HG02763 (cell line): ENCODE measurements around the gene GPHN.
"Not testable (repeated sequence)": the region's sequence is repeated elsewhere in the genome, so short reads cannot be mapped to it uniquely, and the experiment has no call there.

ENCODE experiments used
- ATAC-seq: cut with Tn5 transposase; IDR thresholded peaks from one replicate; pipeline ENCODE4 v1.9.1; 2021; ENCODE audit warnings: mild to moderate bottlenecking, moderate library complexity; ENCODE audit not compliant: unreplicated experiment

The GPHN gene

DNA sequence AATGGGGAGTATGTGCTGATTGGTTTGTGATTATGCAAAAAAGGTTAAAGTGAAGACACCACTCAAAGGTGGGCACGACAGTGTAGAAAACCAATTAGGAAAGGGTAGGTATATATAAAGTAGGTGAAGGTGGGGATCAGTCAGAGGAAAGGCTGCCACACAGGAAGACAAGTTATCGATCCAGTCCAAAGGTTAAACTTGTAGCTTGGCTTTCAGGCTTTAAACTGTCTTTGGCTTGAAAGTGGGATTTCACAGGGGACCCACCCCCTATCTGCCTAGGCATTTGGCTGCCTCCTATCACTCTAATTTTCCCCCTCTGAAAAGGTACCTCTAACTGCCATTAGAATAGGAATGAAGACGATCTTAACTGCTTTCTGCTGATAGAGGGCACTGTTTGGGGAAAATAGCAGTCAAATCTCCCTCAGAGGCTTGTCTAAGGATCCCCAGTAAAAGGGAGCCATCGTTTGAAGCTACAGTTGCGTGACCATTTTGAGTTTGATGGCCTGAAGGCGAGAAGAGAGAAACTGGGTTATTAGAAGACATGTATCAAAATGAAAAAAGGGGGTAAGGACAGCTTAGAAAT lies 250.2 kb downstream of the GPHN start:
- ATAC-seq = no peak

DNA sequence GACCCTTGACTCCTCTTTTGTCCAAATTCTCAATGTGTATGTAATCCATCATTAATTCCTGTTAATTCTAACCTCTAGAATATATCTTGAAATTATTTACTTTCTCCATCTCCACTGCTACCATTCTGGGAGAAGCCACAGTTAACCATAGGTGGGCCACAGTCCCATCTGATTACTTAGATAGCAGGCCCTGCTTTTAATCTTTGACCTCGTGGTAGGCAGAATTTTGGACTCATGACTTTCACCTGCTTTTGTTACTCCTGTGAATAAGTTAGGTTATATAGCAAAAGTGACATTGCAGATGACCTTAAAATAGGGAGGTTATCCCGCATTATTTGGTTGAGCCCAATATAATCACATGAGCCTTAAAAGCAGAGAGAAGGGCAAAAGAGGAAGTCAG lies 264.2 kb downstream of the GPHN start:
- no peak for ATAC-seq

DNA sequence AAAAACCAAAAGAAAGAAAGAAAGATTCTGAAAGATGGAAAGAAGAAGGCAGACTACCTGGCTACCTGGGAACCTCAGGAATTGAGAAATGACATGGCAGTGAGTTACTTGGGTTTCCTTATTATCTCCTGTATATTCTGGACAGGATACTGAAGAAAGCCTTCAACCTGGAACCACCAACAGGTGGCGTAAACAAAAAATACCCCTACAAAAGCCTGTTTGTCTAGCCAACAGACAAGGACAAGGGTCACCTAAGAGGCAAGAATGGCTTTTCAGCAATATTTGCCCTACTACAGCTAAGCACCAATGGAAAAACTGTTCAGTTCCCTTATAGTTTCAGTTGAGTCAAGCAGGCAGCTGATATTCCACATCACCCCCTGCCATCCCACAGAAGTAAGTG lies 274.9 kb downstream of the GPHN start:
- ATAC-seq = no peak

DNA sequence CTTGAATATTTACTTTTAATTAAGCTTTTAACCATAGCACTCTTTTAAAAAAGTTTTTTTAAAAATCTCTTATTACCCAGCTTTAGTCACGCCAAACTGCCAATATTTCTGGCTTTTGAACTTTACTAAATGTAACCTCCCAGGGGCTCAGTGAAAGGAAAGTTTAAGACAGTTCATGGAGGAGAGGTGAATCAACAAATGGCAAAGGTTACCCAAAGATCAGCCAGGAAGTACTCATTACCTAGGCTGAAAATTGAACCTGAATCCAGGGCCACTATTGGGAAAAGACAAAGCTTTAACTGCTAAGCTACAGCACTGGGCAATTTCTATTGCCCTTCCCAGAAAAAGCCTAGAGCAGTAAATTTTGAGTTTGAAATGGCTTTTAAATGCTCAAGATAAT lies 282.2 kb downstream of the GPHN start:
- ATAC-seq = no peak

DNA sequence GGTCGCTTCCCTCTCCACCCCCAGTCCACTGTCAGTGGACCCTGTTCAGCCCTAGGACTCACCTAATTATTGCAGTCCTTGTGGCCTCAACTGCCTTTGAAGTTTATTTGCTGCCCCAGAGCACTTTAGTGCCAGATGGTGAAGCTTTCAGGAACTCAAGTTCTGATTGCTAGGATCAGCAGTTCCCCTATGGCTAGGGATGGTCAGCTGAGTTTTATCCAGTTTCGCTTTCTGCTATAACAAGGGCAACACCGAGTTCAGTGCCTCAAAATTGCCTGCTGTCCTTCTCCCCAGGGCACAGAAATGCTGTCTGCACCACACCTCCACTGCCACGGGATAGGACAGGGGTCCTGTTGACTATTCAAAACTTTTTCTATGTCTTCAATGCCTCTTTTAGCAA lies 295.0 kb downstream of the GPHN start:
- no peak for ATAC-seq

DNA sequence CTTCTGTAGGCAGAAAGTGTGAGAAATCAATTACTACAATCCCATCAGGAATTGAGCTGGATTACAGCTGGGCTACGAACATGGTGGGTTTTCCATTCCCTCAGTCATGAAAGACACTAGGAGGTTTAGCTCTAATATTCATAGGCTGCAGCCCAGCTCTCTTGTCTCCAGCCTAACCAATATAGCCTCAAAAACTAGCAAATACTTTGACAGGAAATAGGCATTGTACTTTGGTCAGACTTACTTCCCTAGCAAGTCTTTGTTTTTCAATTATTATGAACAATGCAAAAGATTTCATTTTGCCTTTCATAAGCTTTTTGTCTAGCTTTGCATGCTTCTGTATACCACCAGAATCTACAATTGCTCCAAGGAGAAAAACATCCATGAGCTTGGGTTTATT lies 296.2 kb downstream of the GPHN start:
- no peak for ATAC-seq

DNA sequence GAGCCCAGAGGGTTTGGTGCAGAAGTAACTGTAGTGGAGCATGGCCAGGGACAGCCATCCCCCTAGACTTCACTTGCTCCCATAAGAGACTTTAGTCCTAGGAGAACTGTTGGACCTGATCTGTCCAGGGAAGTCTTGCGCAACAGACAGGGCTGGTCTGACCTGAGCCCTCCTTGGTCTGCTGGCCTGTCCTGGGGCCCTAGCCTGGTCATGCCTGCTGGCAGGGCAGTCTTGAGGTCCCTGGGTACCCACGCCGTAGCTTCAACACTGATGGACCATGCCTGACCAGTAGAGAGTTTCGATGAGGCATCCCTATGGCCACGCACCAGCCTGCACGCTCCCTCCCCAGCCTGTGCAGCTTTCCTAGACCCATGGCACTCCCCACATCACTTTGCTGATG lies 305.7 kb downstream of the GPHN start:
- ATAC-seq = no peak

DNA sequence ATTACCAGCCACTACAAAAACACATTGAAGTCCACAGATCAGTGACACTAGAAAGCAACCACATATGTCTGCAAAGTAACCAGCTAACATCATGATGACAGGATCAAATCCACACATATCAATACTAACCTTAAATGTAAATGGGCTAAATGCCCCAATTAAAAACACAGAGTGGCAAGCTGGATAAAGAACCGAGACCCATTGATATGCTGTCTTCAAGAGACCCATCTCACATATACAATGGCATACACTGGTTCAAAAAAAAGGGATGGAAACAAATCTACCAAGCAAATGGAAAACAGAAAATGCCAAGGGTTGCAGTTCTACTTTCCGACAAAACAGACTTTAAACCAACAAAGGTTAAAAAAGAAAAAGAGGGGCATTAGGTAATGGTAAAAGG lies 307.7 kb downstream of the GPHN start:
- no peak for ATAC-seq

DNA sequence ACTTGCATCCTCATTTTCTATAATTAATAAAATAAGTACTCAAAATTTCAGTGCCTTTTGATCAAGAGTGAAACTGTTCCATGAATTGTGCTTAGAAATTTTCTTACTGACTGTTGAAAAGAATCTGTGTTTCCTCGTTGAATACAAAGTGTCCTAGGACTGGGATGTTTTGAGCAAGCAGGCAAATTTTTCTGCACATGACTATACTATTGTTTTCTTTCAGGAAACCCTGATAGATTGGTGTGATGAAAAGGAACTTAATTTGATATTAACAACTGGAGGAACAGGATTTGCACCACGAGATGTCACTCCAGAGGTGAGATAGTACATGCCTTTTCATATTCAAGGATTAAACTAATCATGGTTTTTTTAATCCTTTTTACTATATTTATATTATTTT lies 316.3 kb downstream of the GPHN start:
- no peak for ATAC-seq

DNA sequence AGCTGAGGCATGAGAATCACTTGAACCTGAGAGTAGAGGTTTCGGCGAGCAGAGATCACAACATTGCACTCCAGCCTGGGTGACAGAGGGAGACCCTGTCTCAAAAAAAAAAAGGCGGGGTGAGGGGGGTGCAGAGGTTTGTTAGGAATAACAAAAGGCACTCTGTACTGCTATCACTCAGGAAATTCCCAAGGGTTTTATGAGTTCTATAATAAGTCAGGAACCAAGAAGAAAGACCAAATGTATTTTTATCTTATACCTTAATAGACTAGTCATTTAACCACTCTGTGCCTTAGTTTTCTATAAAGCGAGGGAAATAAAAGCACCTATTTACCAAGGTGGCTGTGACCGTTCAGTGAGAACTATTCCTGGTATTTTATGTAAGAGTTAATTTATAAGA lies 319.2 kb downstream of the GPHN start:
- no peak for ATAC-seq

DNA sequence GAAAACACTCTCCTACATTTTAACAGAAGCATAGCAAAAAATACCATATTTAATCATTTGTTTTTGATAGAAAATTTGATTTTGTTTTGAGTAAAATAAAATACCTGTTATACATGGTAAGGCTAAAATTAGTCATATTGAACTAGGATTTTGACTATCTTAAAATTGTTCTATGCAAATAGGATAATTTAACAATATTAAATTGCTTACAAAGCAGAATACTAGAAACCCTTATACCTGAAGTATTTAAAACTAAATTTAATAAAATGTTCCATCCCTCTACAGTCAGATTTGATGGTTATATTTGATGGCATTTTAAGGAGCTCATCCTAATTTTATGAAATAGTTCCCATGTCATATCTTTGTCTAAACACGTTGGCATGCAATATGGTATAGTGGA lies 323.2 kb downstream of the GPHN start:
- ATAC-seq = no peak

DNA sequence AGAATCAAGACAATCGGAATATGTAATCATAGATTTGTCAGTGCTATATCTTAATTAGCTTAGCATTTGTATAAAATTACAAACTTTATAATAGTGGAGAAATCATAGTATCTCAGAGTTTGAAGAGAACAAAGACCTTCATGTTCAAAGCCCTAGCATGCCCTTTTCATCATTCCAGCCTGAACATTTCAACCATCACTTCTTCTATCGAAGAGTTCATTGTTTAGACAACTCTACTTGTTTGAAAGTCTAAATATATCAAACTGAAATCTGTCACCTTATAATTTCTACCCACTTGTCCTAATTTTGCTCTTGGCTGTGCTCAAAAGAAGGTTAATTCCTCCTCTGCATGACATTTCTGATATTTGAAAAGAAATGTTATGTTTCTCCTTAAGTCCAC lies 325.9 kb downstream of the GPHN start:
- ATAC-seq = no peak

DNA sequence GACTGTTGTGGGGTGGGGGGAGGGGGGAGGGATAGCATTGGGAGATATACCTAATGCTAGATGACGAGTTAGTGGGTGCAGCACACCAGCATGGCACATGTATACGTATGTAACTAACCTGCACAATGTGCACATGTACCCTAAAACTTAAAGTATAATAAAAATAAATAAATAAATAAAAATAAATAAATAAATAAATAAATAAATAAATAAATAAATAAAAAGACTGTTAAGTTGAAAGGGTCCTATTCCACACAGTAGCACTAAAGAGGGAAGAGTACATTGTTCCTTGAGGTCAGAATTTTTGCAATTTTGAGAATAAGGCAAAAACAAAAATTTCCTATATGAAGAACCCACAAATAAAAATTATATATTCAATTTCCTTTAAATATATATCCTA lies 329.5 kb downstream of the GPHN start:
- ATAC-seq = not testable (repeated sequence)

DNA sequence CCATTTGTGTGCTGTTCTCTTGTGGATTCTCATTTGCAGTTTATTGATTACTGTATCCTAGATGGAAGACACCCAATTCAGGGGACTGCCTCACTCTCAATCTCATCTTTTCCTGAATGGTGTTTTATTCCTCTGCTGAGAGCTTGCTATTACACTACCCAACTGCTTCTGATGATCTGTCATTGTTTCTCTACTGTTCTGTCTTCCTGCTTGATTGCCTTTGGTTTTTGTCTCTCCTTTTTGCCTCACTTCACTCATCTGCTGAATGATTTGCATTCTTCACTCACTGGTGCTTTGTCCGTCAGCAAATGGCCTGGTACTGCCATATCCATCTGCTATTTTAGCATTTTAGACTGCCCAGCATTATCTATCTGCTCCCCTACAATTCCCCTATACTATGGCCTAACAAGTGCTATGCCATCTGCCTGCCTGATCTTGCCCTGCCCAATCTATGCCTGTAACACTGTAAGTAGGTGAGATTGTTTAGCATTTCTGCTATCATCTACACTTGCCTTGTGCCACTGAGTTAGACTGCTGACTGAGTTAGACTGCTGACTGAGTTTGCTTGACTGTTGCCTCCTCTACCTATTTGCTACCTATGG lies 335.1 kb downstream of the GPHN start:
- ATAC-seq = no peak

DNA sequence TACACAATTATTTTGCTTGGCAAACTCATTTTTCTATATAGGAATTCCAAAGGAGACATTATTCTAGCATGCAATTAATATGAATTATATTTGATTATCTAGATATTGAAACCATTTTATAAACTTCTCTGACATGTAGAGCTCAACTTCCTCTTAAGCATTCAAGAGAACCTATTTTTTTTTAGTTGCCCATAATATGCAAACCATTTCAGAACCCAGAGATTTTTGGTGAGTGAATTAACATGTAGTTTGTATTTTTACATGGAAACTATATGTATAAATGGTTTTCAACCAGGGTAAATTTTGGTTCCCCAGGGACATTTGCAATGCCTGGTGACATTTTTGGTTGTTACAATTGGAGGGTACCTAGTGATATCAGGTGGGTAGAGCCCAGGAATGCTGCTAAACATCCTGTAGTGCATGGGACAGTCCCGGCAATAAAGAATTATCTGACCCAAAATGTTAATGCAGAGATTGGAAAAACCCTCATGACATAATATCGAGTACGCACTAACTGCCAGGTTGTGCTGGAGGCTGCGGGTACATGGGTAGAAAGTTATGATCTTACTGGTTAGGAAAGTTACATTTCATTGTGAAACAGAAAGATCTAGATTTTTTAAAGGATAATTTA lies 342.4 kb downstream of the GPHN start:
- ATAC-seq = no peak

DNA sequence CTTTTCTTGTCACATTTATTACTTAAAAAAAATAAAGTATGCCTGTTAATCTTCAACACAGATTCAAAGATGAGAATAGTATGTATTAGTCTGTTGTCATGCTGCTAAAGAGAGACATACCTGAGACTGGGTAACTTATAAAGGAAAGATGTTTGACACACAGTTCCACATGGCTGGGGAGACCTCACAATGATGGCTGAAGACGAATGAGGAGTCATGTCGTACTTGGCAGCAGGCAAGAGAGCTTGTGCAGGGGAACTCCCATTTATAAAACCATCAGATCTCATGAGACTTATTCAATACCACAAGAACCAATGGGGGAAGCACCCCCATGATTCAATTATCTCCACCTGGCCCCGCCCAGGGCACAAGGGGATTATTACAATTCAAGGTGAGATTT lies 345.4 kb downstream of the GPHN start:
- ATAC-seq = no peak

DNA sequence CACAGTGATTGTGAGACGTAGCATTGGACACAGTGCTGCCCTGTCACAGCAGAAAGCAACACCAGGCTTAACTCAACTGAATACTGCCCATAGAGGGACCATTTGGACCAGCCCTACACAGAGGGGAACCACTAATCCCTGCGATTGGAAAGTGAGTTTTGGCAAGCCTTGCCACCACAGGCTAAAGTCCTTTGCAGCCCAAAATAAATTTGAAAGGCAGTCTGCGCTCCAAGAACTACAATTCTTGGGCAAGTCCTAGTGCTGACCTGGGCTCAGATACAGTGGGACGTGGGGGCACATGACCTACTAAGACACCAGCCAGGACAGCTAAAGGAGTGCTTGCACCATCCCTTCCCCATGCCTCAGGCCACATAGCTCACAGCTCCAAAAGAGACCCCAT lies 349.9 kb downstream of the GPHN start:
- ATAC-seq = no peak

DNA sequence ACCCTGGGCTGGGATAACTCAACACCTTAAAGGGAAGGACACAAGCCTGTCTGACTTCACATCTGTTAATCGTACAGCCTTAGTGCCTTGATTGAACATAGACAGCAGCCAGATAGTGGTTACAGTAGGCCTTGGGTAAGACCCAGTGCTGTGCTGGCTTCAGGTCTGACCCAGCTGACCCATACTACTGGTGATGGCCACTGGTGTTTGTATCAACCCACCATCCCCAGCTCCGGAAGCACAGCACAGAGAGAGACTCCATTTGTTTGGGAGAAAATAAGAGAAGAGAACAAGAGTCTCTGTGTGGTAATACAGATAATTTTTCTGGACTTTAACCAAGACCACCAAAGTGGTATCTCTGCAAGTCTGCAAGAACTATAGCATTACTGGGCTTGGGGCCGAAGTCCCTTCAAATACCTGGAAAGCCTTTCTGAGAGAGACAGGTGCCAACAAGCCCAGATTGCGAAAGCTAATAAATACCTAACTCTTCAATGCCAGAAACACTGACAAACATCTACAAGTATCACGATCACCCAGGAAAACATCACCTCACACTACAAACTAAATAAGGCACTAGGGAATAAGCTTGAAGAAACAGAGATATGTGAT lies 351.2 kb downstream of the GPHN start:
- no peak for ATAC-seq

DNA sequence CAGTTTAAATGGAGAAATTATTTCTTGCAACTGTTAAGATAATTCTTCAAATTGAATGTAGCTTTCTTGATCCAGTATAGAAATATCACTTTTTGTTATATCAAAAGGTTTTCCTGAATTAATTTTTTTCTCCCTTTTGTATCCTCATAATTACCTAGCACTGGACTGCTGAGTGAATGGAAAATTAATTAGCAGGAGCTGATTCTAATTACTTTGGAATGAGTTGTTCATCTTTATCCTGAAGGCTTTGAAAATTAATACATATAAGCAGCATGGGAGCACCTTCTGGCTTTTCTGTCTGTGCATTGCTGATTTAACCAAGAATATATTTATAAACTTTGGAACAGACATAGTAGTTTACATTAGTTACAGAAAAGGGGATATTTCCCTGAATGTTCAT lies 373.6 kb downstream of the GPHN start:
- no peak for ATAC-seq

DNA sequence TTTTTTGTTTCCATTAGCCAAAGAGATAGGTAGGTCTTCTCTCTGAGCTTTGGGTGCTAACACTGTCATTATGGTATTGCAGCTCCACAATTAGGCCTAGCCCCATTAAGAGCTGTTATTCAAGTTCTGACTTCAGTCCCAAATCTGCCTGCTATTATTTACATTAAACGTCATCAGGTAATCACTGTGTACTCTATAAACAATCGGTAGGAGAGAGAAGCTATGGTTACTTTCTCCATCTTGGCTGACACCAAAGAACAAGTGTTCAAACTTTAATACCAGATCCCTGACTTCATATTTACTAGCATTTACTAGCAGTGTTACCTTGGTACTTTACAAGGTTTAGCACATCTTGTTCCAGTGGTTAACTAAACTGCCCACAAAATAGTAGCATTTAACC lies 376.2 kb downstream of the GPHN start:
- no peak for ATAC-seq

DNA sequence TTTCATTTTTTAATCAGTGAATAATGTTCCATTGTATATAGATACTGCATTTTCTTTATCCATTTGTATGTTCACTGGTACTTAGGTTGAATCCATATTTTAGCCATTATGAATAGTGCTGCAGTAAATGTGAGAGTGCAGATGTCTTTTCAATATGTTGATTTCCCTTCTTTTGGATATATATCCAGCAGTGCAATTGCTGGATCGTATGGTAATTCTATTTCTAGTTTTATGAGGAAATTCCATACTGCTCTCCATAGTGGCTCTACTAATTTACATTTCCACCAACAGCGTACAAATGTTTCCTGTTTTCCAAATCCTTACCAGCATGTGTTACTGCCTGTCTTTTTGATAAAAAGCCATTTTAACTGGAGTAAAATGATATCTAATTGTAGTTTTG lies 392.8 kb downstream of the GPHN start:
- no peak for ATAC-seq

DNA sequence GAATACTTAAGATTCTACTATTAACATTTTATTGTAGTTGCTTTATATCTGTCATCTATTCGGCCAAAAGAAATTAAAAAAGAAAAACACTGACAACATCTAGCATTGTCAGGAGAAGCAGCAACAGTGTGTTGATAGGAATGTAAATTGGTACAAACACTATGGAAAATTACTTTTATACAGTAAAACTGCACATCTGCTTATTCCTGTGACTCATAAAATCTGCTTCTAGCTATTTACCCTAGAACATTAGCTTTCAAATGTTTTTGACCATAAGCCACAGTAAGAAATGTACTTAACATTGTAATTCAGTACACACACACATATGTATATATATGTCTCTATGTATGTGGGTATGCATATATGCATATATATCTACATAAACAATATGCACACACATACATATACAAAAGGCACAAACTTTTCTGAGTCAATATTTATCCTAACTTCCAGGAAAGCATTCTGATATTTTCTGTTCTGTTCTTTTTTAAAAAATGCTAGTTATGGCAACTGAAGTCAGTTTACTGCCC lies 402.4 kb downstream of the GPHN start:
- ATAC-seq = no peak
